CD4-positive, alpha-beta T cell treated with Interleukin-6 at 100 ng/mL for 8 hours (primary cell): ENCODE measurements around the gene KCTD15.

Source experiments
- DNase-seq: peaks from one replicate; pipeline ENCODE4 v3.0.0-alpha.2; 2020; ENCODE audit warnings: mixed read lengths, low spot score

KCTD15 gene

GRCh38 chr19:33771384-33772101, 25.1 kb upstream of the KCTD15 start:
- peak; percentile 43 for DNase-seq

DNA sequence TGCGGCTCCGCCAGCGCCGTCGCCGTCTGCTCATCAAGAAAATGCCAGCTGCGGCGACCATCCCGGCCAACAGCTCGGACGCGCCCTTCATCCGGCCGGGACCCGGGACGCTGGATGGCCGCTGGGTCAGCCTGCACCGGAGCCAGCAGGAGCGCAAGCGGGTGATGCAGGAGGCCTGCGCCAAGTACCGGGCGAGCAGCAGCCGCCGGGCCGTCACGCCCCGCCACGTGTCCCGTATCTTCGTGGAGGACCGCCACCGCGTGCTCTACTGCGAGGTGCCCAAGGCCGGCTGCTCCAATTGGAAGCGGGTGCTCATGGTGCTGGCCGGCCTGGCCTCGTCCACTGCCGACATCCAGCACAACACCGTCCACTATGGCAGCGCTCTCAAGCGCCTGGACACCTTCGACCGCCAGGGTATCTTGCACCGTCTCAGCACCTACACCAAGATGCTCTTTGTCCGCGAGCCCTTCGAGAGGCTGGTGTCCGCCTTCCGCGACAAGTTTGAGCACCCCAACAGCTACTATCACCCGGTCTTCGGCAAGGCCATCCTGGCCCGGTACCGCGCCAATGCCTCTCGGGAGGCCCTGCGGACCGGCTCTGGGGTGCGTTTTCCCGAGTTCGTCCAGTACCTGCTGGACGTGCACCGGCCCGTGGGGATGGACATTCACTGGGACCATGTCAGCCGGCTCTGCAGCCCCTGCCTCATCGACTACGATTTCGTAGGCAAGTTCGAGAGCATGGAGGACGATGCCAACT, 24.4 kb upstream of the KCTD15 start:
- DNase-seq = no peak

DNA sequence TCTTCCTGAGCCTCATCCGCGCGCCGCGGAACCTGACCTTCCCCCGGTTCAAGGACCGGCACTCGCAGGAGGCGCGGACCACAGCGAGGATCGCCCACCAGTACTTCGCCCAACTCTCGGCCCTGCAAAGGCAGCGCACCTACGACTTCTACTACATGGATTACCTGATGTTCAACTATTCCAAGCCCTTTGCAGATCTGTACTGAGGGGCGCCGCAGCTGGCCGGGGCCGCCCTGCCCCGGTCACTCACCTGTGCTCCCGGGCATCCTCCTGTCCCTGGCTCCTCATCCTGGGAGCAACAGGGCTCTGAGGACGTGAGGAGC, 23.9 kb upstream of the KCTD15 start:
- no peak for DNase-seq

DNA sequence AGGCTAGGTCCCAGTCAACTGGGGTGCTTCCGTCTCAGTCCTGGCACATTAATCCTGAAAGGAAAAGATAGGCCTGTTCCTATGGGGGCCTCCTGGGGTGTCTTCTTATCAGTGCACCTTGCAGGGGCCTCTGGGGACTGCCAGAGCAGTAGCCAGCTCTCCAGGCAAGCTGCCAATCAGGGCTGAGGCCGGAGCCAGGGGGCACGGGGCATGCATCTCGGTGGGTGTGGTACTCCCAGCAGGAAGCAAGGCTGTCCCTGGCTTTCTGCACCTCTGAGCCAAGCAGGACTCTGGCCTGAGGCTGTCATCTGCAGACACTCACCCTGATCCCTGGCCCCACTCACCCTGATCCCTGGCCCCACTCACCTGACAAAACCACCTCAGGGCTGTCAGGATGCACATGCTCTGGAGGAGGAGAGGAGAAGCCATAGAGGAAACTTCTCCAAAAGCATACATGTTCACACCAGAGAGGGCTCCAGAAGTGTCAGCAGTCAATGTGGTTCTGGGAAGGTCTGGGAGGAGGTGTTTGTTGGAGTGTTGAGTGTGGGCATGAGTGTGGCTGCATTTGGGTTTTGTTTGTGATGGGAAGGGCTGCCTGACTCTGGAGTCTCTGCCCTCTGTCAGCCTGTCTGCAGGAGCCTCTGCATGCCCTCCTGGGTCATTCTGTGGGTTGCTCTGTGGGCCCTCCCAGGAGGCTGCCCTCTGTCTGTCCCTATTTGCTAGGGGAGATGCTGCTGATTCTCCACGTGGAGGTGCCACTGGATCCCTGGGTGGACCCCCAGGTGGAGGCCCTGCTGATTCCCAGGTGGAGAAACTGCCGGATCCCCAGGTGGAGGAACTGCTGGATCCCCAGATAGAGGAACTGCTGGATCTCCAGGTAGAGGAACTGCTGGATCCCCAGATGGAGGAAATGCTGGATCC, 22.7 kb upstream of the KCTD15 start:
- DNase-seq = no peak

GRCh38 chr19:33774751-33775150, 21.9 kb upstream of the KCTD15 start:
- DNase-seq = no peak

DNA sequence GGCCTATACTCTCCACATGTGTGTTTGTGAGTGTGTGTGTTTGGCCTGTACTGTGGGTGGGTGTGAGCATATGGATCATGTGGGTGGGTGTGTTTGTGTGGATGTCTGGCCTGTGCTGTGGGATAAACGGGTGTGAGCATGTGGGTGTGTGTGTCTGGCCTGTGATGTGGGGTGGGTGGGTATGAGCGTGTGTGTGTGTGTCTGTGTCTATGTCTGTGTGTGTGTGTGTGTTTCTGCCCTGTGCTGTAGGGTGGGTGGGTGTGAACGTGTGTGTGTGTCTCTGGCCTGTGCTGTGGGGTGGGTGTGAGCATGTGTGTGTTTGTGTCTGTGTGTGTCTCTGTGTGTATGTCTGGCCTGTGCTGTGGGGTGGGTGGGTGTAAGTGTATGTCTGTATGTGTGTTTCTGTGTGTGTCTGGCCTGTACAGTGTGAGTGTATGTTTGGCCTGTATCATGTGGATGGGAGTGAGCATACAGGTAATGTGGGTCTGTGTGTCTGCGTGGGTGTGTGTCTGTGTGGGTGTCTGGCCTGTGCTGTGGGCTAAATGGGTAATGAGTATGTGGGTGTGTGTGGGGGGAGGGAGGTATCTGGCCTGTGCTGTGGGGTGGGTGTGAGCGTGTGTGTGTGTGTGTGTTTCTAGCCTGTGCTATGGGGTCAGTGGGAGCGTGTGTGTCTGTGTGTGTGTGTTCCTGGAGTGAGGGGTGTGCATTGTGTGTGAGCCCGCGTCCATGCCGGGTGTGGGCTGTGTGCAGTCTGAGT, 20.8 kb upstream of the KCTD15 start:
- DNase-seq = no peak

- no peak for DNase-seq
Measured at GRCh38 chr19:33777351-33777750, 19.3 kb upstream of the KCTD15 start.

DNA sequence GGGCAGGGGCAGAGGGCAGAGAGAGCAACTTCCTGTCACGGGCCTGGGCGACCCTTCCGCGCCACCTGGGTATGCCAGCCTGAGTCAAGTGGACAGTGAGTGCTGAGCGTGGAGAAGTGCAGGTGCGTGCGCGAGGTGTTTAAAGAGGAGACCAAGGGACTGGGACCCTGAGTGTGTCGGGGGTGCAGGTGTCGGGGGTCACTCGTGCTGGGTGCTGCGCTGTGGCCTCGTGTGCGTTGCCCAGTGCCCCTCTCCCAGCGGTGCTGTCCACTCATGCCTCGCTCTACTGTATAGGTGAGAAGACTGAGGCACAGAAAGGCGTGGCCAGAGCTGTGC, 18.9 kb upstream of the KCTD15 start:
- DNase-seq = no peak

DNA sequence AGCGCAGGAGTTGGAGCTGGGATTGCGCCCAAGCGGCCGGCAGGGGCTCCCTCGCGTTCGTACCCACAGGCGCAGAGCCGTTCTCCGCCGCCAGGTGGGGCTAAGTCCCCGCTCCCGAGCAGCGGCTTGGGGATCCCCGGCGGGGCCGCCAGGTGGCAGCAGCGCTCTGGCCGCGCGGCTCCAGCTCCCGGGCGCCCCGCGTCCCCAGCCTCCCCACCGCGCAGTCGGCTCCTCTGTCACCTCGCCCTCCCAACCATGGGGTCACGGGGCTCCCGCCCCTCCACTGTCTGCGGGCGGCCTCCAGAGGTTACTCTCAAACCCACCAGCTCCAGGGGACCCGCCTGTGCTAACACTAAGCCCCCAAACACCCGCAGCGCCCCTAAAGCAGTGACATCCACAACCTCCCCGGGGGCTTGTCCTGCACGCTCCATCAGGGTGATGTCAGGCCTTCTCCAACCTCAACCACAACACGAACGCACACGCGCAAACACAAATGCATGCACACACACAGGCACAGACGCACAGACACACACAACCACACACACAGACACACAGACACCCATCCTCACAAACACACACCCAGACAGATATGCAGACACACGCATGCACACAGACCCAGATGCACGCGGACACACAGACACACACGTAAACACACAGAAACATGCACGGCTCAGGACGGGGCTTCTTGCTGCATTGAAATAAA, 18.4 kb upstream of the KCTD15 start:
- DNase-seq = peak; percentile 79

DNA sequence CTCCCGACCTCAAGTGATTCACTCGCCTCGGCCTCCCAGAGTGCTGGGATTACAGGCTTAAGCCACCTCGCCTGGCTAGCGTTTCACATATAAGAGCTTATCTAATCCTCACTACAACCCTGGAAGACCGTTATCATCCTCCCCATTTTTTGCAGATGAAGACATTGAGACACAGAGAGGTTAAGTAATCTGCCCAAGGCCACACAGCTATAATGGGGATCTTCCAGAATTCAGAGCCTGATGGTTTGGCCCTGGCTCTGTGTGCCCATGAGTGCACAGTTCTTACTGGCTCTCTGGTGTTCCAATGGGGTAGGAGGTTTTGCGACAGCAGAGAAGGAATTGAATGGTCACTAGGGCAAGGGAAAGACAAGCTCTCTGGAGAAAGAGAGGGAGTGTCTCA, 16.8 kb upstream of the KCTD15 start:
- DNase-seq = no peak

DNA sequence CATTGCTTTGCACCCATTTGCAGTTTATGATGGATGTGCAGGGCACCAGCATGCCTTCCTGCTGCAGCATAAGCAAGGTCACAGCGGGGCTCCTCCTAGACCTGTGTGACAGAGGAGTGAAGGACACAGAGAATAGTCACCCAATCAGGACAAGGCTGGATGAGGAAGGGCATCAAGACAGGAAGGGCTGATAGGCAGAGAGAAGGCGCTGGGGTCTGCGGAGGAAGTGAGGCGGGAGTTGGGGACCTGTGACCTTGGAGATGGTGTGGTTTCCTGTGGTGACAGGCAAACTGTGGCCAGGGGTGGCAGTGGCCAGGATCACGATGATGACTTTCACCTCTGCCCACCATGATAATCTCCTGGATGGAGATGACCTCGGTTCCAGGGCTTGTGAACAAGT, 16.4 kb upstream of the KCTD15 start:
- no peak for DNase-seq

DNA sequence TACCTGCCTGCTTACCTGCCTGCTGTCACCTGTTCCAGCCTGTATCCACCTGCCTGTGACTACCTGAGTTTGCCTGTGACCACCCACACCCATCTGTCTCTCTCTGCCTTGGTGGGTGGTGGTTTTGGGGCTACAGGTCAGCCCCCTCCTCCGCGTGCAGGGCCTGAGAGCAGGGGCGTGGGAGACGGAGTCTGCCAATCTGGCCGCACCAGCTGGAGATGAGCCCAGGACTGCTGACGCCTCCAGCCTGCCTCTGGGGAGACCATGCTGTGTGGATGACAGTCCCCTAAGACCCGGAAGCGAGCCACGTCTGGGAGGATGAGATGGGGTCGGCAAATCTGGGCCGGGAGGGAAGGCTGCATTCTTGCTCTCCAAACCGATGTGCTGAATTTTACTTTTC, 15.9 kb upstream of the KCTD15 start:
- no peak for DNase-seq

- DNase-seq = no peak
Measured at GRCh38 chr19:33781415-33781935, 15.2 kb upstream of the KCTD15 start.

DNA sequence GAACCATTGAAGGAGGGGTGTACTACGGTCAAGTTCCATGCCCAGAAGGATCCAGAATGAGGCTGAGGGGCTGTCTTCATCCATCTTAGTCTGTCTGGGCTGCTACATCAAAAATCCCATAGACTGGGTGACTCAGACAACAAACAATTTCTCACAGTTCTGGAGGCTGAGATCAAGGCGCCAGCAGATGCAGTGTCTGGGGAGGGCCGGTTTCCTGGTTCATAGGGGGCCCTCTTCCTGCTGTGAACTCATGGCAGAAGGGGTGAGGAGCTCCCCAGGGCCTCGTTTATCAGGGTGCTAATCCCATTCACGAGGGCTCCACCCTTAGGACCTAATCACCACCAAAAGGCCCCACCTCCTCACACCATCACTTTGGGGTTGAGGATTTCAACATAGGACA, 14.7 kb upstream of the KCTD15 start:
- no peak for DNase-seq

GRCh38 chr19:33784432-33784831, 12.2 kb upstream of the KCTD15 start:
- DNase-seq = no peak

DNA sequence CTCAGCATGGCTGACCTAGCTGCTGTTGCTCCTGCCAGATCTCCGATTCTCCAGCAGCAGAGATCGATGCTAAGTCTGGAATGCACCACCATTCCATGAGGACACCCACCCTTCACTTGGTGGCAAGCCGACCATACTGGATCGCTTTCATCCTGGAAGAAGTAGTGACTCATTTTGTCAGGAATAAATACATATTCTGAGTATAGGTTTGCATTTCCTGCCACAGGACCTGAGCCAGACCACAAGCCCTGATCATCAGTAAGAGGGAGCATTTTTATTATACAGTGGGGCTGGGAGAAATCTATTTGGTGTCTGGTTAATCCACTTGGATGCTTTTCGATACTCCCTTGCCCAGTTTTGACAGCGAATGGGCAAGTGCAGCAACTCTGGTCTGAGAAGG, 10.9 kb upstream of the KCTD15 start:
- no peak for DNase-seq

DNA sequence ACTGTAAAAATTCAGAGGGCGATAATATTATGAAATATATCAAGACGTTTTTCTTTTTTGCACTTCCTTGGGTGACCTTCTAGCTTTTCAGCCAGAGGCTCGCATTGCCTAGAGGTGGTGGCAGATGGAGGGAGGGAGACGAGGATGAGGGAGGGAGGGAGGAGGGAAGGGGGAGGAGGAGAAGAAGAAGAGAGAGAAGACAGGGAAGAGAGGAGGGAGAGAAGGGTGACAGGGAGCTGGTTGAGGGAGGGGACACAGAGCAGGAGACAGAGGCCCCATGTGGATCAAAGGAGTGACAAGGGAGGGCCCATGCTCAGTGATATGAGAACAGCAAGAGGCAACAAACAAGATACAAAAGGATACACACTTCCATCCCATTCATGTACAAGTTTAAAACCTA, 8.0 kb upstream of the KCTD15 start:
- no peak for DNase-seq

- DNase-seq = no peak
Measured at GRCh38 chr19:33789344-33789743, 7.3 kb upstream of the KCTD15 start.

DNA sequence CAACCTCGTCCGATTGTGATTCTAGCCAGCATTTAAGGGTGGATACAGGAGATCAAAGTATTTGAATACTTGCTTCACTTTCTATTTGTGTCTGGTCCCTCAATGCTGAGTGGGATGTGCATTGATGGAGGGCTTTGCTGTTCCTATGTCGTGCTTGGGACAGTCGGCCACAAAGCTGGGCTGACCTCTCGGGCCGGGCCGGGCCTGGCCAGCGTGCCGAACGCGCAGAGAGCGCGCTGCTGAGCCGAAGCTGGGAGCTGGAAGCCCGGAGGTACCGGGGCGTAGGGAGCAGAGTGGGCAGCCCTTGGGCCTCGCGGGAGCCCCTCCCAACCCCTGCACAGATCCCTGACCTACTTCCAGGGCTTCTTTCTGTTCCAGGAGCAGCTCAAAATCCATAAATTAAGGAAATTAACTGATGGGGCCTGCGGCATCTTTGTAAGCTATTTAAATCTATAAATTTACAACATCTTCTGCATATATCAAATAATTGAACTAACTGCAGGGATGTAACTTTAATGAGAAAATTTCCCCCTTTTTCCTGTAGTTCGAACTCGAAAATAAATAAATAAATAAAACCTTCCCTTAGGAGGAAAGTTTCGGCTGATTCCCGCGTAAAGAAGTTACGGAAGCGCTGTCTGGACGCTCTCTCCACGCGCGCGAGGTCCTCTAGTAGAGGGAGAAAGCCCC, 1.8 kb upstream of the KCTD15 start:
- DNase-seq = no peak

DNA sequence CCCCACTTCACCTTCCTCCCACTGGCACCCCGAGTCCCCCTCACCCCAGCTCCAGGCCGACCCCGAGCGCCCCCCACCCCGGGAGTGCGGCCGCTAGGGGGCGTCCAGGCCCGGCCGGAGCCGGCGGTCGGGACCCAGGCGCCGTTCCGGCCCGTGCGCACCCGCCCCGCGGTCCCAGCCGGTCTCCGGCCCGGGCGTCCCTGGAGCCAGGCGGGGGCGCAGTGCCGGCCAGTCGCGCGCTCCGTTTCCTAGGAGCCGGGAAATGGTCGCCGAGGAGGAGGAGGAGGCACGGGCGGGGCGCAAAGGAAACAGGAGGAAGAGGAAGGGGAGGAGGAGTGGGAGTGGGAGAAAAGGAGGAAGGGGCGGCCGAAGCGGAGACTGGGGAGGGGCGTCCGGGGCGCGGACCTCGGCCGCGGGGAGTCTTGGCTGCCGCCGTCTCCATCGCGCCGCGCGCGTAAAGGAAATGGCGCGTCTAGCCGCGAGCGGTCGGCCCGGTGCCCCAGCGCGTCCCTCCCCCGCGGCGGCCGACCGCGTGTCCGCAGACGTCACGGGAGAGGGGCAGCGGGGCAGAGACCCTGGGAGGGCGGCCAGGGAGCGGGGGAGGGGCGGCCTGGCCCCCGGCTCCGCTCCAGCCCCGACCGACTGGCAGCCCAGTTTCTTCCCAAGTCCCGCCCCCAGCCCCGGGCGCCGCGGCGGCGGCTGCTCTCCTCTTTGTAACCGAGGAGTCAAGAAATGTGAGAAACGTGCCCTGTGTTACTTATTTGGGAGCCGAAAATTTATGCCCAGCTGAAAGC, 1.1 kb upstream of the KCTD15 start:
- DNase-seq = peak; percentile 17
